Measurements from ENCODE around the gene GTF3C4.
"Not testable (repeated sequence)": the region's sequence is repeated elsewhere in the genome, so short reads cannot be mapped to it uniquely, and the experiment has no call there.

The GTF3C4 gene

DNA sequence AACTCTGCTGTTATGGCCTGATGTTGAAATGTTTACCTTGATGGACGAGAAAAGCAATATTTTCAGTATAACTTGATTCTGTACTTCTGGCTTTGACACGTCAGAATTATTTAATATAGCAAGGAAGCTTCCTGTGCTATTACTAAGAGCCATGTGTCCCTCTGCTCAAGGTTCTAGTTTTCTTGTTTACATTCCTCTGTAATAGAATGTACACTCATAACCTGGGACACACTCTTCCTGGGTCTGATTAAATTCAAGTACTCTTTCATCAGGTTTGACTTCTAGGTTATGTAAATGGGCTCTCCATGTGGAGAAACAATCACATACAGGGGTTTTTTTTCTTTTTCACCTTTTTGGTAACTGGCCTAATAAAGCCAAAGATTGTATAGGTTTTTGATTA is 33.1 kb downstream of the GTF3C4 start:
- DNase-seq (ENCODE audit: low spot score), result no peak

DNA sequence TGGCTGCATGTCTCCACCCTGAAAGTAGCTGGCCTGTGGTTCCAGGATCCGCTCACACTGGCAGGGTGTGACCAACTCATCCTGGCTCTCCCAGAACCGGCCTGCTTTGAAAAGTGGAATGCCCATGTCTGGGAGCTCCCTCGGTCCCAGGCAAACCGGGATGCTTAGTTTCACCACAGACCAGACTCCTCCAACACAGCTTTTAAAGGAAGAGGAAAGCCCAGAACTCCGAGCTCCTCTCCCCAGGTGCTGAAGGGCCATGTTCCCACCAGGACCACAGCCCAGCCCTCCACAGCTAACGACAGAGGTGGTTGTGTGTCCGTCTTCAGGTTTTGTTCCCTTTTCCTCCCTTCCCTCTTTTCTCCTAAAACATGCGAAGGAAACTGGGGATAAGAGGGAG is 38.0 kb downstream of the GTF3C4 start:
- DNase-seq (ENCODE audit: low spot score), result no peak

DNA sequence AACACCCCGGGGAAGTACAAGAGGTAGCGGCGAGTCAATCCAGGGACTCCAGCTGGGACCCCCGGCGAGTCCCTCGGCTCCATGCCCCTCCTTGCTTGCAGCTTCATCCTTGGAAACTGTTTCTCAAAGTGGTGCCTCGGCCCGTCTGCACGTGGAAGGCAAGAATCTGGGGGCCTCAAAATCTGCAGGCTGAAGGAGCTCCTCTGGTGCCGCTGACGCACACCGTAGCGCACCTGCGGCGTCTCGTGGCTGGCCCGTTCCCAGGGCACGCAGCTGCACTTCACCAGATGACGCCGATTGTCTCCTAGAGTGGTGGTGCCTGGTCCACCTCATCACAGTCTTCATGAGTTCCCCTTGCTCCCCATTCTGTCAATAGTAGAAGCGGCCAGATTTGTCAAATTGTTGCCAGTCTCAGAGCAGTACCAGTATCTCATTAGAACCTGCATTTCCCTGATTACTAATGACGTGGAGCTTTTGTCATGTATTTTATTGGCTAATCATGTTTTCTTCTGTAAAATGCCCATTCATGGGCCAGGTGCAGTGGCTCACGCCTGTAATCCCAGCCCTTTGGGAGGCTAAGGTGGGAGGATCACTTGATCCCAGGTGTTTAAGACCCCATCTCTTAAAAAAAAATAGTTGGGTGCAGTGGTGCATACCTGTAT is 38.6 kb downstream of the GTF3C4 start:
- no peak for DNase-seq (ENCODE audit: low spot score)

DNA sequence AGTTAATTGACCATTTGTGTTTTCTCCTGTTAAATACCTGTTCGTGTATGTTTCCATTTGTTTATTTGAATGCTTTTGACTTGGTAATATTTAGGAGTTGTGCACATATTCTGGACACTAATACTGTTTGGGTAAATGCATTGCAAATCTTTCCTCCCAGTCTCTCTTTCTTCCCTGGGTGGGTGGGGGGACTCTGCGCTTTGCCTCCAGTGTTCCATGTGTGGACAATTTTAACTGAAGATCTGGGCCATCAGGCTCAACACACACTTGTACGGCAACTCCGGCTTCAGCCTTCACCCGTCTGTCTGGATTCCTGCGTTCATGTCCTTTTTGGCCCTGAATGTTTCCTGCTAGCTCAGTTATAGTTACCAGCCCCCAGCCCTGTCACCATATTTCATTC is 40.1 kb downstream of the GTF3C4 start:
- no peak for DNase-seq (ENCODE audit: low spot score)

DNA sequence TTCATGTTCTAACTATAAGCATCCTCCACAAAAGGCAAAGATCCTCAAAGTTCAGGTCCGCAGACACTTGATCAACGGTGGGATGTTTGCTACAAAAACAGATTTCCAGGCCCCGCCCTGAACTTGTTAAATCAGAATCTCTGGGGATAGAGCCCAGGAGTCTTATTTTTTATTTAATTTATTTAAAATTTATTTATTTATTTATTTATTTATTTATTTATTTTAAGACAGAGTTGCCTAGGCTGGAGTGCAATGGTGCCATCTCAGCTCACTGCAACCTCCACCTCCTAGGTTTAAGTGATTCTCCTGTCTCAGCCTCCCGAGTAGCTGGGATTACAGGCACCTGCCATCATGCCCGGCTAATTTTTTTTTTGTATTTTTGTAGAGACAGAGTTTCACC is 40.9 kb downstream of the GTF3C4 start:
- DNase-seq (ENCODE audit: low spot score), result not testable (repeated sequence)

DNA sequence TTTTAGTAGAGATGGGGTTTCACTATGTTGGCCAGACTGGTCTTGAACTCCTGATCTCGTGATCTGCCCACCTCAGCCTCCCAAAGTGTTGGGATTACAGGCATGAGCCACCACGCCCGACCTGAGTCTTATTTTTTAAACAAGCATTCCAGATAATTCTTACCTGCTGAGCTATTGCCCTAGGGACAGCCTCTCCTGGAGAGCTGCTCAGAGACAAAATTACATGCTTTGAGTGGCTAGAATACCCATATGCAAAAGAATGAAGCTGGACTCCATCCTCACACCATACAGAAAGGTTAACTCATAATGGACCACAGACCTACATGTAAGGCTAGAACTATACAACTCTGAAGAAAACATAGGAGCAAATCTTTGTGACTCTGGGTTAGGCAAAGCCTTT is 41.6 kb downstream of the GTF3C4 start:
- no peak for DNase-seq (ENCODE audit: low spot score)

DNA sequence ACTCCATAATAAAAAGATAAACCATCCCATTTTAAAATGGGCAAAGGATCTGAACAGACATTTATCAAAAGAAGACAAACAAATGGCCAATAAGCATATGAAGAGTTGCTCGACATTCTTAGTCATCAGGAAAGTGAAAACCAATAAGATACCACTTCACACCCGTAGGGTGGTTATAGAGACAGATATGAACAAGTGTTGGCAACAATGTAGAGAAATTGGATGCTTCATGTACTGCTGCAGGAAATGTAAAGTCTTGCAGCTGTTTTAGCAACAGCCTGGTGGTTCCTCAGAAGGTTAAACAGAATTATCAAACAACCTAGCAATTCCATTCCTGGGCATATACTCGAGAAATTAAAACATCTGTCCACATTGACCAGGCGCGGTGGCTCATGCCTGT is 42.5 kb downstream of the GTF3C4 start:
- DNase-seq (ENCODE audit: low spot score), result no peak

DNA sequence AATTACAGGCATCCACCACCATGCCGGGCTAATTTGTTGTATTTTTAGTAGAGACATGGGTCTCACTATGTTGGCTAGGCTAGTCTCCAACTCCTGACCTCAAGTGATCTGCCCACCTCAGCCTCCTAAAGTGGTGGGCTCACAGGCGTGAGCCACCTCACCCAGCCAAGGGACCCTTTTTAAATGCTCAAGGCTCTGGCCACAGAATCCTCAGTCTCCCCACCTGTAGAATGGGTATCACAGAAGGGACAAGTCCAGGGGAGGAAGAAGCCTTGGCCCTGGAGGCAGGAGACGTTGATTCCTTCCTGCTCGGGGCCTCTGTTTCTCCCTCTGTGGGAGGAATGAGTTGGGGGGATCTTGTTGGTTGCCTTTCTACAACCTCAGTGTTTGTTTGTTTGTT is 45.7 kb downstream of the GTF3C4 start:
- no peak for DNase-seq (ENCODE audit: low spot score)

DNA sequence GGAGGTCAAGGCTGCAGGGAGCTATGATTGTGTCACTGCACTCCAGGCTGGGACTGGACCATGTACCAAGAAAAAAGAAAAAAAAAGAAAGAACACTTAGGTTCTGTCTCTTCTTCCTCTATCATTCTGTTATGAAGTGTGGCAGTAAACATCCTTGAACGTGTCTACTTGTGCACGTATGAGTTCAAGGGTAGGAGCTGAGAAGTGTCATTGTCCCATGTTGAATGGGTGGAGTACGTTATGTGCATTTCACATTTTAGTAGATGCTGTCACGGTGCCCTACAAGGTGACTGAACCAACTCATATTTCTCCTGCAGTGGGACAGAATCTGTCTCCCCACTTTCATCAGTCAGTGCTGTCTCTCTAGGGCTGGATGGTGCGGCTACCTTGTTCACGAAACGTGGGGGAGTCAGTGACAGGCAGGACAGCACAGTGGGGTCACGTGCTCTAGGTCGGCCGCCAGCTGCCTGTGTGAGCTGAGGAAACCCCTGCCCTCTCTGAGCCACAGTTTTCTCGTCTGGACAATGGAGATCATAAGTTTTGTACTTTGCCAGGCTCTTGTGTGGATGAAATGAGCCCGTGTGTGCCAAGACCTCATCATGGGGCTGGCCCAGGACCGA is 47.2 kb downstream of the GTF3C4 start:
- DNase-seq (ENCODE audit: low spot score), result no peak

DNA sequence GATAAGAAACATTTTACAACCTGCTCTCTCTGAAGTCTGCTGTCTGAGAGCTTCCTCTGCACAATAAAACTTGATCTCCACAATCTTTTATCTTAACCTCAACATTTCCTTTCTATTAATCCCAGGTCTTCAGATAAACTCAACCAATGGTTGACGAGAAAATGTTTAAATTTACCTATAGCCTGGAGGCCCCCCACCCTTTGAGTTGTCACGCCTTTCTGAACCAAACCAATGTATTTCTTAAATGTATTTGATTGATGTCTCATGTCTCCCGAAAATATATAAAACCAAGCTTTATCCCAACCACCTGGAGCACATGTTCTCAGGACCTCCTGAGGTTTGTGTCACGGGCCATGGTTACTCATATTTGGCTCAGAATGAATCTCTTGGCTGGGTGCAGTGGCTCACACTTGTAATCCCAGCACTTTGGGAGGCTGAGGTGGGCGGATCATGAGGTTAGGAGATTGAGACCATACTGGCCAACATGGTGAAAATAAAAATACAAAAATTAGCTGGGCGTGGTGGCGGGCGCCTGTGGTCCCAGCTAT is 48.2 kb downstream of the GTF3C4 start:
- not testable (repeated sequence) for DNase-seq (ENCODE audit: low spot score)

DNA sequence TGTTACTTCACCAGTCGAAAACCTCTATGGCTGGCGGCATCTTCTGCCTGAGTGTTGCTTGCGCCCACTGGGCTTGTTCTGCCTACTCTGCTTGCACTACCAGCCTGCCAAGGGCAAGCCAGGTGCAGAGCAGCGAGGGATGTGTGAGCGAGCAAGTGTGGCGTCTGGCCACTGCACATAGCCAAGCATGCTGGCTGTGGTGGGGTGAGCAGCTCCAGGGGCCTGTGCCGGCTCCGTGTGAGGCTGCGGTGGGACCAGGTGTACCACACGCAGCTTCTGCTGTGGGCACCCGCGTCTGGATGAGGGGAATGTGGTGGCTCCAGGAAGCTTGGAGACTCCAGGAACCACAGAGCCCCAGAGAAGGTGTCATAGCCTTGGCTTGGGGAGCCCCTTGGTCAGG is 51.4 kb downstream of the GTF3C4 start:
- DNase-seq (ENCODE audit: low spot score), result no peak

DNA sequence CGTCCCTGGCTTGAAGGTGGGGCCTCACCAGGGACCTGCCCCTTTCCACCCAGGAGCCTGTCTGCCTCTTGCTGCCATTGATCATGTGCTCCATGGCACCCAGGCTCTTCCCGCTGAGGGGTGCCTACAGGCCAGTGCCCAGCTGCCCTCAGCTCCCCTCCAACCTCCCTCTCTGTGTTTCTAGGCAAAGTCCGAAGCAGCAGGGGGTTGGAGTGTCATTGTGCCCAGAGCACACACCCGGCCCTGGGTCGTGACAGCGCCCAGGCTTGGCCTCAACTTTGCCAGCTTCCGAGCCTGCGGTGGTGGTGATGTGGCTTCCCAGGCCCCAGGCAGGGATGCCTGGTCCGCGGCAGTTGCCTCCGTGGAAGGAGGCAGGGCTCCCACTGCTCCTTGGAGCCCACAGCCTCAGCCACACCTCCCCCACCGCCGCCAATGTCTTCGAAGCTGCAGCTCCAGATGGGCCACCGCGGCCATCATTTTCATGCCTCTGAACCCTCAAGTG is 52.4 kb downstream of the GTF3C4 start:
- no peak for DNase-seq (ENCODE audit: low spot score)

DNA sequence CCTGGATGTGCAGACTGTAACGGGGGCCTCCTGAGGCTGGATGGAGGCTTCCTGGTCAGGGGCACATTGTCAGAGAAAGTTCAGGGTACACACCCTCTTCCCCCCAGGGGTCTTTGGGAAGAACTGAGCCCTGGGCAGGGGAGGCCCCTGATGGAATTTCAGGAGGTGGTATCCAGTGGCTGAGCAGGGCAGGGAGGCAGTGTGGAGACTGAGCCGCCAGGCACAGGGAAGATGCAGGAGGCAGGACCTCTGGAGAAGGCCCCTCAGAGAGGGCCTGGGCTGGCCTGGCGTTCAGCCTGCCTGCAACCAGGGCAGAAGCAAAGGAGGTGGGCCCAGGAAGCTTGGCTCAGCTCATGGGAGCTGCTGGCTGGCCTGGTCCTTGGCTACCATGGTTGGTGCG is 53.5 kb downstream of the GTF3C4 start:
- no peak for DNase-seq (ENCODE audit: low spot score)

DNA sequence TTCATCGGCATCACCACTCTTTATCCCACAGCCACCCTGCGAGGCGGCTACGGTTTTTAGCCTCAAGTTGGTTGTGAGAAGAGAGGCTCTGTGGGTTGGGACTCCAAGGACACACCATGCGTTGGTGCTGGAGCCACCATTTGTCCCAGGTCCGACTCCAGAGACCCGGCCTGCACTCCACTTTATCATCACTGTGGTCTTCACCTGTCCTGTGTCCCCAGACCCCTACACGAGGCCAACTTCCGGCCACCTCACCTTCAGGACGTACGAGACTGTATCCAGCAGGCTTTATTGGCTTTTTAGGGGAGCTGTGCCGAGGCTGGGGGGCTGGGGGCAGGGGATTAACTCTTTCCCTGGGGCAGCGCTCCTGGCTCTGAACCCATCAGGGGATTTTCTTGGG is 55.0 kb downstream of the GTF3C4 start:
- DNase-seq (ENCODE audit: low spot score), result no peak

DNA sequence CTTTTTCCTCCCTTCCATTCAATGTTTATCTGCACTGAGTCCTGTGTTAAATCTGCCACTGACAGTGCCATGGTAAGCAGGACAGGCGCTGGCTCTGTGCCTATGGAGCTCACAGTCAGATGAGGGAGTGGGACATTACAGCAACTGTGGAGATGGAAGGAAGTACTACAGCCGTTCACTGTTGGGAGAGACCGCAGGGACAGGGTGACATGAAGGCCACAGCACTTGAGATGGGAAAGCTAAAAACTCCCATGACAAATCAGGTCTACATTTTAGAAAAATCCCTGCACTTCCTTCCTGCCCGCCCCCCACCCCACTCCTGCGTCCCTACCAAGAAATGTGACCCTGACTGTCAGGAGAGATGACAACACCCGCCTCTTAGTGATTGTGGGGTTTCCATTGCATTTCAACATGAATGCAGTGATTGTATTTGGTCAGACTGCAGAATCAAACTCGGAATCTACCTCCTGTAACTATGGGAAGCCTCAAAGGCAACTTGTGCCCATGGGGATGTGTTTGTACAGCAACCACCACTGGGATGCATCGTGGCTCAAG is 56.4 kb downstream of the GTF3C4 start:
- DNase-seq (ENCODE audit: low spot score), result no peak

DNA sequence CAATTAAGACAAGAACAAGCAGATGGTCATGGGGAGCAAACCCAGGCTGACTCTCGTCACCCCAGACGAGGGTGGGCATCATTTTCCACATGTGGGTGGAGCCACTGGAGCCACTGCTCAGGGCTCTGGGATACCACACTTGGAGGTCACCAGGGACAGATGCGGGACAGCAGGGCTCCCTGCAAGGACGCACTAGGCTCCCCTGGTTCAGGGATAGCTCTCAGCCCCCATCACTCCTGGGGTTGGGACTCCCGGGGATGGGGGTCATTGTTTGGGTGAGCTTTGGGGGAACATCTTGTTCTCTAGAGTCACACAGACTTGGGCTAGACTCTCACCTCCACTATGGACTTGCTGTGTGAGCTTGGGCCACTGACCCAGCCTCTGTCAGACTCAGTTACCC is 57.8 kb downstream of the GTF3C4 start:
- DNase-seq (ENCODE audit: low spot score), result no peak

DNA sequence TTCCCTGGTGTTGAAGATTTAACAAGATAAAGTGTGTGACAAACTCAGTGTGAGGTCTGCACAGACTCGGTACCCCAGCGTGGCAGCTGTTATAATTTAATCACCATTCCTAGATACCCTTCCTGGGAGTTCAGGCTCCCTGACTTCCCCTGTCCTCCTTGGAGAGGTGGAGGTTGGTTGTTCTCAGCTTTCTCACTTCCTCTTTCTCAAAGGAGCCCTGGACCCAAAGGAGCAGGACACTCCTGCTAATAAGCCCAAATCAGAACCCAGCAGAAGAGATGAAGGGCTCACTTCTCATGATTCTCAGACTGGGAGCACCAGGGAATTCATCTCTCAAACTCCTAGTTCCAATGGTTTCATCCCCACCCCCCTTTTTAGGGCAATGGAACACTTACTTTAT is 58.2 kb downstream of the GTF3C4 start:
- DNase-seq (ENCODE audit: low spot score), result no peak

DNA sequence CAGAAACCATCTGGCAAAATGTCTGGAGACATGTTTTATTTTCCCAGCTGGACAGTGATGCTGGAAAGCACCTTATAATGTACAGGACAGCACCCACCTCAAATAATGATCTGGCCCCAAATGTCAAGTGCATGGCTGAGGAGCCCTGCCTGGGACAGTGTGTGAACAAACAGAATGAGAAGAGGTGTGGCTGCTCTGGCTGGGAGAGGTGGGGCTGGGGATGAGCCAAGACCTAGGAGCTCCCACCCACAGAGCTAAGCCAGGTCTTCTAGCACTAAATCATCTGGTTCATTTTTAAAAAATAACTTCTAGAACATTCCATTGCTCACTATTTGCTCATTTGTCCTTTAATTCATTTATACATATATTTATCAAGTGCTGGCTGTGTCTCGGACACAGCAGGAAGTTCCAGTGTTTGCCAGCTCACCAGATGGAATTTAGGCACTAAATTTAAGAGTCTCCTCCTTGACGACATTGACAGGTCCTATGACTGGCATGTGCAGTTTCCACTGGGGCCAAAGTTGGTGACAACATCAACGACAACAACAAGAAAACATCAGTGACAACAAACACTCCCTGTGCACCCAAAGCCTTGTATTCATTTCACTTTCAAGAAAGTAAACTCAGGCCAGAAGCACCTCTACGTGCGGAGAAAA is 59.1 kb downstream of the GTF3C4 start:
- no peak for DNase-seq (ENCODE audit: low spot score)

DNA sequence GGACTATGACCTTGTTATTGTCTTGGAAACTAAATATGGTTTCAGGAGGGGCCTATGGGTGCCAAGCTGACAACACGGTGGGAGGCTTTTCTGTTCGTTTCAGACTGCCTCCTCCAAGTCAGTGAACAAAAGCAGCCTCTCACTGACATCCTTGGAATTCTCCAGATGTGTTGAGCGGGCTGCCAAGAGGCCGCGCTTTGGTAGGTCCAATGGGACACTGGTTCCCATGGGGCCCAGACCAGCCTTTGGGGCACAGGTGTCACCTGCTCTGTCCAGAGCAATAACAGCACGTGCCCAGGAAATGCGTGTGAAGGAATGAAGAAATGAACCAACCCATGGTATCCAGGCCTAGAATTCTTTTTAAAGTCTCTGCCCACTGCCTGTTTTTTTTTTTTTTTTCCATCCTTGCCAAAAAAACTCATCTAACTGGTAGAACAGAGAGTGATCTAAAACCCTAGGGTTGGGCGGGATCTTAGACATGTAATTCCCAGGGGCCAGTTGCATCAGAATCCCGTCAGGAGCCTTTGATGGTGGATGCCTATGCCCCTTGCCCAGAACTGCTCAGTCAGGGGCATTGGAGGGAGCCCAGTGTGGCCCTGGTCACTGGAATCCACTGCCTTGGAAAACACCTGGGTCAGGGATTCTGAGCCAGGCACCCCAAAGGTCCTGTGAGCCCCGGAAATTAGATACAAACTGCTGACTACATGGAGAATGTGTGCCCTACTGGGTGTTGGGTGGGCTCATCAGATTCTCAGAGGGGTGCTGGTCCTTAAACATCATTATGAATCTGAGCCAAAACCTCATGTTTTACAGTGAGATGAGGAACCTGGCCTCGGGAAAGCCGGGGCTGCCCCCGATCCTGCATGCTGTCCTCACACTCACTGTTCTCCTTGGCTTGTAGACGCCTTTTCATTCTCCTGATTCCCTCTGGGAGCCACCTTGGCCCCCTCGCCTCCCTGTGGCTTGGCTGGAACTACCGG is 60.1 kb downstream of the GTF3C4 start:
- DNase-seq (ENCODE audit: low spot score), result no peak

DNA sequence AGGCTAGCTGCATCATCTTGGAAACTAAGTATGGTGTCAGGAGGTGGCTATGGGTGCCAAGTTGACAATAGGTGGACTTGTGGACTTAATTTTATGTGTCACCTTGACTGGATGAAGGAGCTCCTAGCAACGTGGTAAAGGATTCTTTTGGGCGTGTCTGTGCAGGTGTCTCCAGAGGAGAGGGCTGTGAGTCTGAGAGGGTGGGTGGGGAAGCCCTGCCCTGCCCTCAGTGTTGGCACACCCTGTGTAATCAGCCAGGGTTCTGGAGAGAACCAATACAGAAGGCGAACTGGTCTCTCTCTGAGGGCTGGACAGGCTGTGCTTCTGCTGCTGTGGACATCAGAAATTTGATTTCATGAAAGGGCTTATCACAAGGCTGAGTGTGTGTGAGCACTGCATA is 61.0 kb downstream of the GTF3C4 start:
- no peak for DNase-seq (ENCODE audit: low spot score)
